ENCODE measurements around the gene TNS3. TPM values are rescaled to one million over a fixed set of nuclear protein-coding genes. Genes with fewer than 3 reads are reported as not detected.

Gene TNS3
- total and polyA plus RNA-seq, 2 of the 13 experiments (the other 11 are each of a cell fraction or from before 2014, with no cell fraction given), result 52.9 to 55.7 TPM

- TF ChIP-seq ZGPAT (CRISPR knock-in tag; IDR thresholded peaks at IDR 0.05) (0 out of 2 replicates have a peak, but pooled peaks have one; percentile 19), MYPOP (CRISPR knock-in tag; IDR thresholded peaks at IDR 0.05) (no peak), ZBTB37 (CRISPR knock-in tag; IDR thresholded peaks at IDR 0.05) (no peak), AKAP8 (CRISPR knock-in tag; IDR thresholded peaks at IDR 0.05) (no peak), GFI1 (CRISPR knock-in tag; IDR thresholded peaks at IDR 0.05; ENCODE audit: borderline replicate concordance) (no peak), ZNF136 (CRISPR knock-in tag; IDR thresholded peaks at IDR 0.05; ENCODE audit: low read depth) (no peak), ZNF354B (CRISPR knock-in tag; IDR thresholded peaks at IDR 0.05) (no peak), ZNF7 (CRISPR knock-in tag; IDR thresholded peaks at IDR 0.05) (no peak), ATF1 (CRISPR knock-in tag; IDR thresholded peaks at IDR 0.05) (no peak), ZFP36L2 (CRISPR knock-in tag; IDR thresholded peaks at IDR 0.05) (no peak), ZNF839 (CRISPR knock-in tag; IDR thresholded peaks at IDR 0.05; ENCODE audit: borderline replicate concordance) (no peak), MED1 (CRISPR knock-in tag; IDR thresholded peaks at IDR 0.05) (peak; percentile 45), ZNF224 (CRISPR knock-in tag; IDR thresholded peaks at IDR 0.05) (no peak), ZBTB1 (CRISPR knock-in tag; IDR thresholded peaks at IDR 0.05; ENCODE audit: borderline replicate concordance) (no peak)
- TF ChIP-seq, protein P1, sequence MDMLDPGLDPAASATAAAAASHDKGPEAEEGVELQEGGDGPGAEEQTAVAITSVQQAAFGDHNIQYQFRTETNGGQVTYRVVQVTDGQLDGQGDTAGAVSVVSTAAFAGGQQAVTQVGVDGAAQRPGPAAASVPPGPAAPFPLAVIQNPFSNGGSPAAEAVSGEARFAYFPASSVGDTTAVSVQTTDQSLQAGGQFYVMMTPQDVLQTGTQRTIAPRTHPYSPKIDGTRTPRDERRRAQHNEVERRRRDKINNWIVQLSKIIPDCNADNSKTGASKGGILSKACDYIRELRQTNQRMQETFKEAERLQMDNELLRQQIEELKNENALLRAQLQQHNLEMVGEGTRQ (IDR thresholded peaks at IDR 0.05; ENCODE audit: low read depth, low read length), result no peak
- TF ChIP-seq, protein P1 (CRISPR knock-in tag; IDR thresholded peaks at IDR 0.05; ENCODE audit: borderline replicate concordance), result no peak
- TF ChIP-seq, protein P2, sequence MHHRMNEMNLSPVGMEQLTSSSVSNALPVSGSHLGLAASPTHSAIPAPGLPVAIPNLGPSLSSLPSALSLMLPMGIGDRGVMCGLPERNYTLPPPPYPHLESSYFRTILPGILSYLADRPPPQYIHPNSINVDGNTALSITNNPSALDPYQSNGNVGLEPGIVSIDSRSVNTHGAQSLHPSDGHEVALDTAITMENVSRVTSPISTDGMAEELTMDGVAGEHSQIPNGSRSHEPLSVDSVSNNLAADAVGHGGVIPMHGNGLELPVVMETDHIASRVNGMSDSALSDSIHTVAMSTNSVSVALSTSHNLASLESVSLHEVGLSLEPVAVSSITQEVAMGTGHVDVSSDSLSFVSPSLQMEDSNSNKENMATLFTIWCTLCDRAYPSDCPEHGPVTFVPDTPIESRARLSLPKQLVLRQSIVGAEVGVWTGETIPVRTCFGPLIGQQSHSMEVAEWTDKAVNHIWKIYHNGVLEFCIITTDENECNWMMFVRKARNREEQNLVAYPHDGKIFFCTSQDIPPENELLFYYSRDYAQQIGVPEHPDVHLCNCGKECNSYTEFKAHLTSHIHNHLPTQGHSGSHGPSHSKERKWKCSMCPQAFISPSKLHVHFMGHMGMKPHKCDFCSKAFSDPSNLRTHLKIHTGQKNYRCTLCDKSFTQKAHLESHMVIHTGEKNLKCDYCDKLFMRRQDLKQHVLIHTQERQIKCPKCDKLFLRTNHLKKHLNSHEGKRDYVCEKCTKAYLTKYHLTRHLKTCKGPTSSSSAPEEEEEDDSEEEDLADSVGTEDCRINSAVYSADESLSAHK (CRISPR knock-in tag; IDR thresholded peaks at IDR 0.05; ENCODE audit: borderline replicate concordance), result no peak
- TF ChIP-seq, protein P3, sequence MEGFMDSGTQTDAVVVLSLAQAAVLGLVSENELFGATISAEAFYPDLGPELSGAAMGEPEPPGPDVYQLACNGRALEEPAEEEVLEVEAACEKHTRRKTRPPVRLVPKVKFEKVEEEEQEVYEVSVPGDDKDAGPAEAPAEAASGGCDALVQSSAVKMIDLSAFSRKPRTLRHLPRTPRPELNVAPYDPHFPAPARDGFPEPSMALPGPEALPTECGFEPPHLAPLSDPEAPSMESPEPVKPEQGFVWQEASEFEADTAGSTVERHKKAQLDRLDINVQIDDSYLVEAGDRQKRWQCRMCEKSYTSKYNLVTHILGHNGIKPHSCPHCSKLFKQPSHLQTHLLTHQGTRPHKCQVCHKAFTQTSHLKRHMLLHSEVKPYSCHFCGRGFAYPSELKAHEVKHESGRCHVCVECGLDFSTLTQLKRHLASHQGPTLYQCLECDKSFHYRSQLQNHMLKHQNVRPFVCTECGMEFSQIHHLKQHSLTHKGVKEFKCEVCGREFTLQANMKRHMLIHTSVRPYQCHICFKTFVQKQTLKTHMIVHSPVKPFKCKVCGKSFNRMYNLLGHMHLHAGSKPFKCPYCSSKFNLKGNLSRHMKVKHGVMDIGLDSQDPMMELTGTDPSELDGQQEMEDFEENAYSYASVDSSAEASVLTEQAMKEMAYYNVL (CRISPR knock-in tag; IDR thresholded peaks at IDR 0.05; ENCODE audit: borderline replicate concordance), result no peak
These were observed 175.8 kb downstream of the TNS3 start (continued) for GRCh38 chr7:47405921-47406800.

All from HepG2 (cell line).